Right kidney (tissue), 1 donor: ENCODE data around the gene DDAH2.
A peak's percentile ranks its signal among the peaks of the same experiment; 100 is the strongest.

Source experiments
- DNase-seq: peaks from one replicate; pipeline ENCODE4 v3.0.0-alpha.2; 2016

DDAH2 gene

DNA sequence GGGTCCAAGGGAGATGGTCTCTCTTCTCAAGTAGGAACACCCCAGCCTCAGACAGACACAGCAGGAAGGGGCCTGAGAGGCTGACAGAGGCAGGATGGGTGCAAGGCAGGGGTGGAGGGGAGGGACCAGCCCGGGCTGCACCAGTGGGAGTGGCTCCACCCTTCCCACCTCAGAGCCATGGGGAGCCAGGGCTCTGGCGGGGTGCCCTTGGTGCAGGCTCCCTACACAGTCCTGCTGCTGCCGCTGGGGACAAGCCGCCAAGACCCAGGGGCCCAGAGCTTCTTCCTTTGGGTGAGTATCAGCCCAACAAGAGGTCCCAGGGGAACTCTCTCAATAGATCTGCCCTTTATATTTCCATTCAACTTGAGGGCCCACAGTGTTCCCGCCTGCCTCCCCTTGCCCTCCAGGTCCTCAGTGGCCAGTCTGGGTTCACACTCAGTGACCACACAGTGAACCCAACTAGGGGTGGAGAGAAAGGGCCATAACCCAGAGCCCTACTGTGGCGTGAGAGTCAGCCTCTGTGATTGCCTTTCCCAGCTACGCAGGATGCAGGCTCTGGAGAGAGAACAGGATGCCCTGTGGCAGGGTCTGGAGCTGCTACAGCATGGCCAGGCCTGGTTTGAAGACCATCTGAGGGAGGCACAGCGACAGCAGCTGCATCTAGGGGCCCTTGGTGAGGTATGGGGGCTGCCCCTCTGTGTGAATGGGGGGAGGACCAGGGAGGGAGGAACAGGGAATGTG, 33.9 kb upstream of the DDAH2 start:
- no peak for DNase-seq

DNA sequence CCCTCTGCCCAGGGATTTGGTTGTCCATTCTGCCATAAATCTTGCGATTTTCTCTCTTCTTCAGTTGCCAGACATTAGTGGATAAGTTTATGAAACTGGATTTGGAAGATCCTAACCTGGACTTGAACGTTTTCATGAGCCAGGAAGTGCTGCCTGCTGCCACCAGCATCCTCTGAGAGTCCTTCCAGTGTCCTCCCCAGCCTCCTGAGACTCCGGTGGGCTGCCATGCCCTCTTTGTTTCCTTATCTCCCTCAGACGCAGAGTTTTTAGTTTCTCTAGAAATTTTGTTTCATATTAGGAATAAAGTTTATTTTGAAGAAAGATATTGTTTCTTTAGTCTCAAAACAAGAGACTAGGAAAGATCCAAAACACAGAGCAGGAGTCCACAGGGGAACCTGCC, 33.3 kb upstream of the DDAH2 start, which contains the start of gene SAPCD1:
Gene SAPCD1 (plus strand): TSS at position 301 of the 400 bp plus-strand sequence. CDS start 399 bp downstream, outside the sequence.
- DNase-seq, result no peak

DNA sequence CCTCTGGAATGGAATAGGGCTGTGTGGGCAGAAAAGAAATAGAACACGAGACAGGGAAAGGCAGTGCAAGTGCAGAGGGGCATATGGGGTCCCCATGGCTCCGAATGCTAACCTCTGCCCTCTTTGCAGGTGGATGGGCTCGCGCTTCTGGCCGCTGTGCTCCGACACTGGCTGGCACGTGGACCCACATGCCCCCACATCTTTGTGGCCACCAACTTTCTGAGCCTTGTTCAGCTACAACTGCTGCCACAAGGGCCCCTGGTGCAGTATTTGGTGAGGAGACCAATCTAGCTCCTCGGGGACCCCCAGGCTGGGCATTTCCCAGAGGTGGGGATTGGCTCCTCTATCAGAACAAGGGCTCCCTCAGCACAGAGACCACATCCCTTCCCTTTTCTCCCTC, 32.2 kb upstream of the DDAH2 start:
- no peak for DNase-seq

DNA sequence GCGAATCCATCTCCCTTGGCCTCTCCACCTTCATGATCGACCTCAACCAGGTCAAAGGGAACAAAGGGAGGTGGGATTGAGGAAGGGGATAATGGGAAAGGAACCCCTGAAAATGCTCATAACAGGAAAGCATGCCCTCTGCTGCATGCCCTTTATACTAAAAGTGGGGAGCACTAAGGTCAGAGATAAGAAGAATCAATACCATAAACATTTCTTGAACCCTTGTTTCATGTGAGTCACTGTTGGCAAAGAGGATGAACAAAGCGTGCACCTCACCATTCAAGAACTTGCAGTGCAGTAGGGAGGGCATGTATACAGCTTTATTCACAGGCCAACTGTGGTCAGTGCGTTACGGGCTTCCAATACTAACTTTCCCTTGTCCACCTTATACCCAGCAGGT, 31.7 kb upstream of the DDAH2 start:
- no peak for DNase-seq

DNA sequence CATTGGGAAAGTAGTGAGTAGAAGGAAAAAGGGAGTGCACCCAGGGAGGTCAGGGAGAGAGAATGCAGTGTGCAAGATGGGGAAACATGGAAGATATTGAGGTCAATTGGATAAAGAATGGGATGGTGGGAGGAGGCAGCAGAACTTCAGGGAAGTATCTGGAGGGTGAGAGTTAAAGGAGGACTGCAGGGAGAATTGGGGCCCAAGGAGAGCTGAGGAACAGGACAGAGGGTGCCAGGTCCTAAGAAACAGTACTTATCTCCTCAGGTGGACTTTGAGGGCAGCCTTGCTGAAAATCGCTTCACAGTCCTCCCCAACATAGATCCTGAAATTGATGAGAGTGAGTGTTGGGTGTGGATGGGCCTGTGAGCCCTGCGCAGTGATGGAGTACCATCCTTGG, 29.2 kb upstream of the DDAH2 start:
- DNase-seq, result no peak

DNA sequence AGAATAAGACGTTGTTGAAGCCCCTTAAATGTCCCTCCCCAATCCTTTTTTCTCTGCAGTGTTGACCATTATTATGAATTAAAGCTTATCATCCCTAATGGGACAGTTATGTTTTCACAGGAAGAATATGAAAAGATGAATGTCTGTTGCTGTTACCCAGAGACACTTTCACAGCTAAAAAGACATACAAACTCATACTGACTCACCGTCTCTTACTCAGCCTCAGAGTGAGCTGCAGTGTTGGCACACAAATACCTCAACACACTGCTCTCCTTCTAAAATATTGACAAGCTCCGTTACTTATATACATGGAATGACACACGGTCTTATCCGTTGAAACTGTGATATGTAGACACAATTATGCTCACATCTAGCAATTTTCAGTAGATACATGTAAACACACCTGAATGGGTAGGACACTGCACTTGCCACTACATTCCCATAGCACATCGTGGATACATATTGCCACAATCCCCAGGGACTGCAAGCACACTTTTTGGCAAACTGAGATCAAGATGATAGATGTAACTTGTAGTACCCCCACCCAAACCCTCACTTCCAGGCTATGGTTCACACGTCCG, 23.7 kb upstream of the DDAH2 start:
- no peak for DNase-seq

DNA sequence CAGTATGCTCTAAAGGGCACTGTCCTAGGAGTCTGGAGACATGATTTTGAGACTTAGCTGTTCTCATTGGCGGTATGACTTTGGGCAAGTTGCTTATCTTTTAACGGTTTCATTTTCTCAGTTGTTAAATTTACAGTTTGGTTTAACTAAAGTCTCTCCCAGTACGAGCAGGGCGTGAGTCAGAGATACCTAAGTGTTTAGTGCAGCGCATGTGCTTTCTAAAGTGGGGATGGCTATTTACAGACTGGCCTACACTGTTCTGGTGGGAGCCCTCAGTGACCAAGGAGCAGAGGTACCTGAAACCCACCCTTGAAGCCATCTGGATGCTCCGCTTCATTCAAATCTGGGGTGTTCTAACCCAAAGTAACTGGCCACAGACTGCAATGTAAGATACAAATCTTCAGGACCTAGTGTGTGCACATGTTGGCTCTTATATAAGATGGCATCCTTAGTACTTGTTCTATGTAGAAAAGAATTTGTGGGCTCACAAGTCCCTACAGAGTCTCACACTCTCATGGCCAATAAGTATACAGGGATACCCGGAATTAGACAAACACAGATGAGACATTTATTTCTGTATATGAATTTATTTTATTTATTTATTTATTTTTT, 21.4 kb upstream of the DDAH2 start:
- DNase-seq, result no peak

DNA sequence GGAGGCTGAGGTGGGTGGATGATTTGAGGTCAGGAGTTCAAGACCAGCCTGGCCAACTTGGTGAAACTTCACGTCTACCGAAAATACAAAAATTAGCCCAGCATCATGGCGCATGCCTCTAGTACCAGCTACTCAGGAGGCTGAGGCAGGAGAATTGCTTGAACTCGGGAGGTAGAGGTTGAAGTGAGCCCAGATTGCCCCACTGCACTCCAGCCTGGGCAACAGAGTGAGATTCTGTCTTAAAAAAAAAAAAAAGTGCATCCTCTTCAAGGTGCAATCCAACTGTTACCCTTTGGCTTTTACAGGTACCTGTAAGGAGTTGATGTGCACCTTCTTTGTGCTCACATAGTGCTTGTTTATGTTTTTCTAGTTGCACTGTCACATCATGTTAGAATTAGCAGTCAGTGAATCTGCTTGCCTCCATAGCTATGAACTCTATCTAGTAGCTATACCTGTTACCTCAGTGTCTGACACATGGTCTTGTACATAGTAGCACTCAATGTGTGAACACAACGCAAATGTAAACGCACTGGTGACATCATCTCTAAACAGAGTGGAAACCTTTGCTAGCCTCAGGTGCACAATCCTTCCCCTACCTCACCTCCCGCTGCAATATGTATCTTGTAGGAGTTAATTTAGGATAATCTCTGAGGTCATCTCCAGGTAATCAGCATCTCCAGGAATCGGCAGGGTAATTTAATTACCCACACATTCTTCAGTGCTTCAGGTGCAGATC, 20.4 kb upstream of the DDAH2 start:
- DNase-seq, result no peak

DNA sequence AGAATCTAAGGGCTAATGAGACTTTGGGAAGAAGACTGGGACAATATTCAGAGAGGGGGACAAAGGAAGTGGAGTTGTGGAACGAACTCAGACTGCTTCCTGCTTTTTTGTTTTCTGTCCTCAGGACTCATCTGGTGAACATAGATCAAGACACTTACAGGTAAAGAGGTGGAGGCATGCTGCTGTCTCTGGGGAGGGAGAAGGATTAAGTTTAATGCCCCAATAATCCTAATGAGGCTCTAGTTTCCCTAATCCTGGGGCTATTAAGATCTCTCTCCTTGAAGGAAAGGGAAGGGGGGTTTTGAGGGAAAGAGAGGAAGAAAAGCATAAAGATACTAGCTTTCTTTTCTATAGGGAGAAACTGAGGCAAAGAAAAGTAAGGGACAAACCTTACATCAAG, 15.3 kb upstream of the DDAH2 start:
- DNase-seq, result no peak

DNA sequence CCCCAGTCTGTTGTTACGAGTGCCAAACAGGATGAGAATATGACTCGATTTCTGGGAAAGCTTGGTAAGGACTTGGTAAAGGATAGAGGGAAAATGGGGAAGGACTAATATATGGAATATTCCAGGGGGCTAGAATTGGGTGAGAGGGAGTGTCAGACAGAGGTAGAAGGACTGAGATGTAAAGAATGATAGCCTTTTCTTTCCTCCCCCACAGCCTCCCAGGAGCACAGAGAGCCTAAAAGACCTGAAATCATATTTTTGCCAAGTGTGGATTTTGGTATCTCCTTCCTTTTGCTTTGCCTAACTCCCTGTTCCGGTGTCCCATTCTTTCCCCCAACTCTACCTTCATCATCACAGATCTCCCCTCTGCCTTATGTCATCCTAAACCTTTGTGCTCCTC, 13.8 kb upstream of the DDAH2 start:
- DNase-seq, result no peak

DNA sequence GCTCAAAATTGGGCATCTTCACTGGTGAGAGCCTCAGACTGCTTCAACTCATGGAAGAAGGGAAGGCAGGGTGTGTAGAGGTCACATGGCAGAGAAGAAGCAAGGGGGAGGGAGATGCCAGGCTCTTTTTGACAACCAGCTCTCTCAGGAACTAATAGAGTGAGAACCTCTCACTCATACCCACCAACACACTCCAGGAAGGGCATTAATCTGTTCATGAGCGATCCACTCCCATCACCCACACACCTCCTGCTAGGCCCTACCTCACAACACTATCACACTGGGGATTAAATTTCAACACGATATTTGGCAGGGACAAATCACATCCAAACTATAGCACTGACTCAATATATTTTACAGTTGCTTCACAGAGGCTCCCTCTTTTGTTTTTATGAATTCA, 12.7 kb upstream of the DDAH2 start:
- no peak for DNase-seq

DNA sequence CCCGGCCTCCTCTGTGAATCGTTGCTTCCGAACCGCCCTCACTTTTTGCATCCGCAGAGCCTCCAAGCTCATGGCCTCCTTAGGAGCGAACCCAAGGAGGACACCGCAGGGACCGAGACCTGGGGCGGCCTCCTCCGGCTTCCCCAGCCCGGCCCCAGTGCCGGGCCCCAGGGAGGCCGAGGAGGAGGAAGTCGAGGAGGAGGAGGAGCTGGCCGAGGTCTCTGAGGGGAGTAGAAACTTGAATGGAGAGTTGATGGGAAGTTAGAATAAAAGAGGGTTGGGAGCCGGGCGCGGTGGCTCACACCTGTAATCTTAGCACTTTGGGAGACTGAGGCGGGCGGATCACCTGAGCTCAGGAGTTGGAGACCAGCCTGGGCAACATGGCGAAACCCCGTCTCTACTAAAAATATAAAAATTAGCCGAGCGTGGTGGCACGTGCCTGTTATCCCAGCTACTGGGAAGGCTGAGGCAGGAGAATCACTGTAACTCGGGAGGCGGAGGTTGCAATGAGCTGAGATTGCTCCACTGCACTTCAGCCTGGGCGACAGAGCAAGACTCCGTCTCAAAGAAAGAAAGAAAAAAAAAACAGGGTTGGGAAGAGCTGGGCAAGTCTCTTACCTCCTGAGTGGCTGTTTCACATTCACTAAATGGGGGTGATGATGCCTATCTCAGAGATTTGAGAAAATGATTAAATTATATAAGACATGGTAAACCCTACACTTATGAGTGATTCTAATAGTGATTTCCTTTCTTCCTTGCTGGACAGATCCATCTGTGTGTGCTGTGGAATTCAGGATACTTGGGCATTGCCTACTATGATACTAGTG, 11.5 kb upstream of the DDAH2 start:
- no peak for DNase-seq

DNA sequence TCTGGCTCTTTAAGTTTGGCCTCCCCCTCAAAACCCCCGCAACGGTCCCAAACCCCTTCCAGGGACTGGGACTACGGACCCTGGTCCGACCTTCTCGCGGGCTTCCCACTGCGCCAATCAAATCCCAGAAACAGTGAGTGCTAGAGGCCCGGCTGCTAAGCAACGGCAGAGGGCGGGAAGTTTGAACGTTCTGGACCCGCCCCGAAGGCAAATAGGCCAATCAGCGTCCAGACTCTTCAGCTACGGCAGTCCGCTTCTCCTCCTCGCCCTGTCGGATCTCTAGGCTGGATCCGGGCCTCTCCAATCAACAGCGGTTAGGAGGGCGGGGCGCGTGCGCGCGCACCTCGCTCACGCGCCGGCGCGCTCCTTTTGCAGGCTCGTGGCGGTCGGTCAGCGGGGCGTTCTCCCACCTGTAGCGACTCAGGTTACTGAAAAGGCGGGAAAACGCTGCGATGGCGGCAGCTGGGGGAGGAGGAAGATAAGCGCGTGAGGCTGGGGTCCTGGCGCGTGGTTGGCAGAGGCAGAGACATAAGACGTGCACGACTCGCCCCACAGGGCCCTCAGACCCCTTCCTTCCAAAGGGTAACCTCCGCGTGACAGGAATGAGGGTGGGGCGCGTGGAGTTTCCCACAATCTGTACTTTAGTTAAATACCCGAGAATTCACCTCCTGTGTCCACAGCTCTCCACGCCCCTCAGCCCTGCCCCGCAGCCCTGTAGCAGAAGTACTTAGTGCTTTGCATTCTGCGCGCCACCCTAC, 10.7 kb upstream of the DDAH2 start, which contains the start of gene MSH5:
Gene MSH5 (plus strand): TSS at position 367 of the 758 bp plus-strand sequence. CDS start 462 bp downstream, outside the sequence.
- DNase-seq, result peak; percentile 94

DNA sequence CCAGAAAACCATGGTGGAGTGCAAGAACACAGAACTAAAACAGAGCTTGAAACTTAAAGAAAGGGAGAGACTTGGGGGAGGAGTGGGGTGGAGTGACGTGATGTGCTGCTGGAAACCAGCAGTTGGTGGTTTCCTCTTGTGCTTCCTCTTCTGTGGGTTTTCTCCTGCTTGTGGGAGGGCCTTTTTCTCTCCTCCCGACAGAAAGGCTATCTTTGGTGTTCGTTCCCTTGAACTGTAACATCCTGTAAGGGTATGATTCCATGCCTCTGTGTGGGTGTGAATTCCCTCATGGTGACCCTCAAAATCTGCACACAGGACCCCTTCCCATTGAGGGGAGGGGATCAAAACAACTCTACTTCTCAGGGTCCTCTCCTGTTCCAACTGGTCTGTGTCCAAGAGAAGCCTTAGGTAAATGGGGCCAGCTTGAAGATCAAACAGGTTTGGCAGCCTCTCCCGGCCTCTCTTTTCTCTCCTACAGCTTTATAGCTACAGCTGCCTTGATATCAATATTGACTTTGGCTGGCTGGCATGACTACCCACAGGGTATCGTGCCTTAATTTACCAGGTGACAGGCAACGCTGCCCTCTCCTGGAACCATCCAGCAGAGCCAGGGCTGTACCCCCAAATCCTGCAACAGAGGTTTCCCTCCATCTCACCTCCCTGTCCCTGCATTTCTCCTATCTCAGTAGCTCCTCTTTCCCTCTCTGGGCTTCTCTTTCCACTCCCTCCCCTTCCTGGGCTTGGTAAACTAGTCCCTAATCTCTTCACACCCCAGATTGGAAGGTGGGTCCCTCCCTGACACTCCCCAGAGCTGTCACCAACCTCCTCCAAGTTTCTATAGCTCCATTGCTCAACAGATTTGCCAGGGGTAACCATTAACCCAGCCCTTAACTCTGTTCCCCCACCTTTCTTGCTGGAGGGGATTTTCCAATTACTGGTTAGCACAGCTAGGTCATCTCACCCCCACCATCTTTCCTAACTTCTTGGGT, 9.2 kb upstream of the DDAH2 start:
- DNase-seq, result peak; percentile 68

DNA sequence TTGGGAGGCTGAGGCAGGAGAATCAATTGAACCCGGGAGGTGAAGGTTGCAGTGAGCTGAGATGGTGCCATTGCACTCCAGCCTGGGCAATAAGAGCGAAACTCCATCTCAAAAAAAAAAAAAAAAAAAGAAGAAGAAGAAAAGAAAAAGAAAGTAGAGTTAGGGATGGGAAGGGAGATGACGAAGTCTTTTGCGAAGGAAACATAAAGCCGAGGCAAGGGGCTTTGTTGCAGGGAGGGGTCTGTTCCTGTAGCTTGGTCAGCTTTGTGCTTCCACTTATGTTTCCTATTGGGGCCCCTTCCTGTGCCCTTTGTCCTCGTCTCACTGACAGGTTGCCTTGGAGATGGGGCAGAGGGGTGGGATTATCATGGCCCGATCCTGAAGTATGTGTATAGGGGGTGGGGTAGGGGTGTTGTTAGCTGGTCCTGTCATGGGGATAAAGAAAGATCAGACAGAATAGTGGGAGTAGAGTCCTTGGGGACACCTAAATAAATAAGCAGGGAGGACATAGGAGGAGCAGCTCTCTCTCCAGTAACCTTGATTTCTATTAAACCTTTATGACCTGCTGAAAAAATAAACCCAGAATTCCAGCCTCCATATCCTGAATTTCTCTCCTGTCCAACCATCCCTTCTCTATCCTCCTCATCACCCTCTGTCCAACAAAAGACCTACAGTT, 8.4 kb upstream of the DDAH2 start:
- no peak for DNase-seq

DNA sequence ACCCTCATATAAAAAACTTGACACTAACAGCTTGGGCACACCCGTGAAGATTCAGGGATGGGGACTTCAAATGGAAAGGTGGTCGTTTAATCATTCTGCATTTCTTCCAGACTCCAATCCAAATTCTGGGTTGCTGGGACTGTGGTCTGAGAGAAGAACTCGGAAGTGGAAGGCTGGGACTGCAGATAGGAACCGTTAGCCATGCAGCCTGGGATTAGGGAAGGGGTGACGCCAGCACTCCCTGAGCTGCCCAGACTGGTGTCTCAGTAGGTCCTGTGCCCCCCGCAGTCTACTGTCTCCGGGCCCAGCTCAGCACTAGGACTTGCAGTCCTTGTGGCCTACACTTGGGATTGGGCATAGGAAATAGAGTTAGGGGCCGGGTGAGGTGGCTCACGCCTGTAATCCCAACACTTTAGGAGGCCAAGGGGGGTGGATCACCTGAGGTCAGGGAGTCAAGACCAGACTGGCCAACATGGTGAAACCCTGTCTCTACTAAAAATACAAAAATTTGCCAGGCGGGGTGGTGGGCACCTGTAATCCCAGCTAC, 7.7 kb upstream of the DDAH2 start:
- DNase-seq, result peak; percentile 35

DNA sequence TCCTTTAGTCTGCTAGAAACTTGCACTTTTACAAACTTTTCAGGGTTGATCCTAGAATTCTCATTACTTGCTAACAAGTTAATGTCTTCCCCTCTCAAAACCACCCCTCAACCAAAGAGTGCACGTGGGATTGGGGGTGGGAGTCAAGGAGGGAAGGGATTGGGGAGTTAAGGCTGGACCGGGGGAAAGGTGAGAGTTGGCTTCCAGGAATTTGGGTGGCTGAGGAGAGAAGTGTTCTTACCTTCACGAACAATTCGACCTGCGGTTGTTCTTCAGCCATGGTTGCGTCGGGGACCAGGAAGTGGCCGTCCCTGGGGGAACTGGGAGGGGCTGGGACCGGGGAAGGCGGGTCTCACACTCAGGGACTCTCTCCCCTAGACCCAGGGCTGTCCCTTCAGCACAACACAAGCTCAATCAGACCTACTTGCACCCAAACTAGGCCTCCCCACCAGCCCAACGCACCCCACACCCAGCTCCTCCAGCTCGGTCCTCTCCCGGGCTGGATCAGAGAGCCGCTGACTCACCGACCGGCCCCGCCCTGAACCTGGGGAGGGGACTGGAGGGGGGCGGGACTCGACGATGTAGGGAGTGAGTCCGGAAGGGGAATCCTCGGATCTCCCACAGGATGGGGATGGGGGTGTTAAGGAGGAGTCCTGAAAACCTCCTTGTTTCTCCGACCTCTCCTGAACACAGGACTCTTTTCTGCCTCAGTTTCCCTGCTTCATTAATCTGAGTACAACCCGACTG, 7.1 kb upstream of the DDAH2 start, which contains the start of gene CLIC1:
Gene CLIC1 (minus strand): TSS at position 510 of the 747 bp plus-strand sequence. CDS start 230 bp downstream, at position 280.
- peak; percentile 83 for DNase-seq

DNA sequence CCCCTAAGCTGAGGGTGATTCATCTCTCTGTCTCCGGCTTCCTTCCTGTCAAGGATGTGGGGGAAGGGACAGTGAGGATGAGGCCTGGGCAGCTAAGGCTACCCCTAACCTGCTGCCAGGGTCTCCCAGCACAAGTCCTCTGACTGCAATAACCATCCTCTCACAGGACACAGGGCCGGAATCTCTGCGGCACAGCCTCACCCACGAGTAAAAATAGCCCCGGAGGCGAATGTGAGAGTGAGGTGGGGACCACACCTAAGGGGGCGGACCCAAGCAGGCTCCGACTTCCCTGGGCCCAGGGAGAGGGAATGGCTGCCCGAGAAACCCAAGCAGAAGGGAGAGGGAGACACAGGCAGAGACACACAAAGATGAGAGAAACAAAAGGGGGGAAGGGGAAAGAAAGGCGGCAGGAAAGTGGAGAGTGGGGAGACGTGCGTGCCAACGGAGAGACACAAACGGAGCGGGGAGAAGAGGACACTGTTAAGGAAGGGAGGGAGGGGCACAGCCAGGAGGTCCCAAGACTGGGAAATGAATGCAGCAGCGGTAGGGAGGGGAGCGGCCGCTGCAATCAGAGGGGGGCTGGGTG, 5.8 kb upstream of the DDAH2 start:
- DNase-seq, result no peak
